NCI-H748 (cell line): ENCODE measurements around the gene CELSR1.

Experiments used
- DNase-seq: peaks from one replicate; lab custom pipeline; 2025; ENCODE audit not compliant: unreplicated experiment; lab: John Stamatoyannopoulos, UW

The CELSR1 gene

DNA sequence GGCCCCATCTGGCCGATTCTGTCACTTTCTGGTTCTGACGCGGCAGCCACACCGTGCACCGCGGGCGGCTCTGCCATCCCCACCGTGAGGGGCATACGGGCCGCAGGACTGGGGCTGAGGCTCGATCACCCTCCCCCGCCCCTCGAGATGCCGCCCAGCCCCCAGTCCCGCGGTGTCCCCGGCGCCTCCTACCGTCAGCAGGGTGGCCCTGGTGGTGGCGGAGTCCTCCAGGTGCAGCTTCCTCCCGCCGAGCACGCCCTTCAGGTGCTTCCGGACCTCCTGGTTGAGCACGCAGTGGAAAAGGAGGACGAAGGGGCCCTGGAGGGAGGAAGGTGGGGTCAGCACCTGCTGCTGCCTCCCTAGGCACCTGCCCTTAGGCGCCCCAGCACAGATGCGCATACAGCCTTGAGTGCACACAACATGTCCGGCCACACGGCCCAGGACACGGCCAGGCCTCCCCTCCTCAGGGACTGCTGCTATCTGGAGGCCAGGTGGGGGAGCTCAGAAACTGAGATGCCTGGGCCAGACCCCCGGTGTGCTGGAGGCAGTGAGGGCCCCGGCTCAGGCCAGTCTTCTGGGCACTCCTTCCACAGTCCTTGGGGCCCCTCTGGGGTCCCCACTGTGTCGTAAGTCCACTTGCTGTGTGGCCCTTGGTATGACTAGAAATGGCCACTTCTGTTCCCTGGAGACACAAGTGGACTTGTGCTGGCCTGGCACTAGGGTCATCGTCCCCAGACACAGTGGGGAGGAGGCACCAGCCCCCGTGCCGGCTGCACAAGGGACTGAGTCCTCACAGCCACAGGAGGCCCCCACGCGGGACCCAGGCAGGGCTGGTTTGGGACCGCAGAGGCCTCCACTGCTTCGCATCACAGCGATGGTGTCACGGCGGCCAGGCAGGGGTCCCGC lies 170.4 kb downstream of the CELSR1 start:
- DNase-seq = peak; percentile 20

GRCh38 chr22:46366327-46366731 lies 171.1 kb downstream of the CELSR1 start:
- no peak for DNase-seq

DNA sequence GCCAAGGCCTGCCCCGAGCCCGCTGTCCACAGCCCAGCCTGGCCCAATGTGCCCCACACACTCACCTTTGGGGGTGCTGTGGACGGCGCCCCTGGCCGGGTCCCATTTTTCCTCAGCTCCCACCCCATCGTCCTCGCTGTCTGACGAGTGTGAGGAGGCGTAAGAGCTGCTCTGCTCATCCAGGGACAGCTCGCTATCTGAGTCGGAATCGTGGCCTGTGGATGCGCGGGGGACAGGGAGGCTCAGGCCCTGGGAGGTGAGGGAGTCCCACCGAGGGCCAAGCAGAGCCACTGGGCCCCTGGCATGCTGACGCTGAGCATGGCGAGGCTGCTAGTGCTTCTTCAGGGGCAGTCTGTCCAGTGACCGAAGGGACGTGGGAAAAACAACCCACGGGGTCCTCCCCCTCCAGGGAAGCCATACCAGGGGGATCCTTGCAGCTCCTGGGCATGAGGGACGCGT lies 172.2 kb downstream of the CELSR1 start:
- DNase-seq = no peak

GRCh38 chr22:46364341-46365165 lies 172.9 kb downstream of the CELSR1 start:
- no peak for DNase-seq

DNA sequence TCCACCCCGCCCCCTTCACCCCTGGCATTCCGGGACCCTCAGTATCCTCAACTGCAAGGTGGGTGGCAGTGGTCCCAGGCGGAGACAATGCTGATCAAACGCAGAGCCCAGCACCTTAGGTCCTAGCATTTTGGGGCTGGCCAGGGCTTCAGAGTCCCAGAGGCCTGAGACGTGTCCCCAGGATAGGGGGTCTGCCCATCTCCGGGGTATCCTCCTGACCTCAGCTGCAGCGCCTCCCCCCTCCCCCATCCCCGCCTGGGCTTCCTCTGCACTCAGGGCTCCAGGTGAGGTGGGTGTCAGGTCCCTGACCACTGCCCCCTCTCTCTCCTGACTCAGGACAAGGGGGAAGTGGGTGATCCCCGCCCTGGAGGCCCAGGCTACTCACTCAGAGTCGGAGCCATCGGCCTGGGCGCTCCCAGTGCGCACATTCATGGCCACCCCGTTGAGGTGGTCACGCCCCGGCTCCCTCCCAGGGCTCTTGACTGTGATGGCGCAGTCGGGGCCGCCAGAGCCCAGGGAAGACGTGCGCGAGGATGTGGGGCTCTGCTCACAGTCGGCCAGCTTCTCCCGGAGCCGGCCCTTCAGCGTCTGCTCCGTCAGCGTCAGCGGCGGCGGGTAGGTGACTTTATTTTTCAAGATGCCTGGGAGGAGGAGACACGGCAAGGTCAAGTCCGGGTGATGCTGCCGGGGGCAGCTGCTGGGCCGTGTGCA lies 173.7 kb downstream of the CELSR1 start:
- DNase-seq = peak; percentile 16

- DNase-seq = no peak
These were observed 174.4 kb downstream of the CELSR1 start for GRCh38 chr22:46362934-46363515.

GRCh38 chr22:46362203-46362933 lies 175.1 kb downstream of the CELSR1 start:
- no peak for DNase-seq

- DNase-seq = no peak
These were observed 175.6 kb downstream of the CELSR1 start for GRCh38 chr22:46361826-46362202.

- DNase-seq = no peak
These were observed 176.5 kb downstream of the CELSR1 start for GRCh38 chr22:46360891-46361290.

- DNase-seq = no peak
These were observed 177.3 kb downstream of the CELSR1 start for GRCh38 chr22:46360097-46360496.

- no peak for DNase-seq
These were observed 178.1 kb downstream of the CELSR1 start for GRCh38 chr22:46359362-46359761.

DNA sequence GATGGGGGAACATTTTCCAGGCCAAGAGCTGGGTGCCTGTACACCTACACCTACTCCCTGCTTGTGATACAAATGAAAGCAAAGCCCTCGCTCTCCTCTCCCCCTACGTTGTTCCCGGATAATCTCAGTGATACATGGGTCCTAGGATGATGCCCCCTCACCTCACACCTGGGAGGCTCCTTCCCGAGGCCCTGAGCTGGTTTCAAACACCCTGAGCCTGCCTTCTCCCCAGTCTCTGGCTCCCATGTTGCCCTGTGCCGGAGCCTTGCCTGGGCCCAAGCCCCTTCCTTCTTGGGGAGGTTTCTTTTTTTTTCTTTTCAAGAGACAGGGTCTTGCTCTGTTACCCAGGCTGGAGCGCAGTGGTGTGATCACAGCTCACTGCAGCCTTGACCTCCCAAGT lies 178.7 kb downstream of the CELSR1 start:
- no peak for DNase-seq

DNA sequence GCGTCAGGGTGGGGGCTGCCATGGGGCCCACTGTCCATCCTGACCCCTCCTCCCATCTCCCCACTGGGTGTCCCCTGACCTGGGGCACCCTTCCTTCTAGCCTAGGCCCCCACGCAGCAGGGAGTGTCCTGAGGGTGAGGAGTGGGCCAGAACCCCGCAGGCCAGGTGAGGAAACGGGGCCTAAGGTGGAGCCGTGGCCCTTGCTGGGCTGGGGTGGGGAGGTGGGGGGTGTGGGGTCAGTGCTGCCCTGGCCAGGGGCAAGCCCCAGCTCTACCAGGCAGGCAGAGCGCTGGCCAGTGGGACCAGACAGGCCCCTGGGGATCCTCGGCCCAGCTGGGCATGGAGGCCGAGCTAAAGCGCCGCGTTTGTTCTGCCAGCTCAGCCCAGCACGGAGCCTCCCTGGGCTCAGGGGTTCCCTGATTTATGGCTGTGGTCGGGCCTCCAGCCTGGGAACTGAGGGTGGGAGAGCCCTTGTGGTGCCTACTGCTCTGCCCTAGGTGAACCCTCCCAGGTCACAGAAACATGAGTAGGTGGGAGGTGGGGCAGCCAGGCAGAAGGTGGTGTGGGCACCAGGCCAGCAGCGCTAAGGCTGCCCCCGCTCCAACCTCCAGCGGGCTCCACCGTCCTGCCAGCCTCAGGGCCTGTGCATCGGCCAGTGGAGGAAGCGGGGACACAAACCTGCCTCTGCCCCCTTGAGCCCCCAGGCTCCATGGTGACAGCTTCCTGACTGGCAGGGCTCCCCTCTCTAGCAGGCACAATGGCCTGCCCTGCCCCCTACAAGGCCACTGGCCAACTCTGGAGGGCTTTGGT lies 179.5 kb downstream of the CELSR1 start:
- no peak for DNase-seq

DNA sequence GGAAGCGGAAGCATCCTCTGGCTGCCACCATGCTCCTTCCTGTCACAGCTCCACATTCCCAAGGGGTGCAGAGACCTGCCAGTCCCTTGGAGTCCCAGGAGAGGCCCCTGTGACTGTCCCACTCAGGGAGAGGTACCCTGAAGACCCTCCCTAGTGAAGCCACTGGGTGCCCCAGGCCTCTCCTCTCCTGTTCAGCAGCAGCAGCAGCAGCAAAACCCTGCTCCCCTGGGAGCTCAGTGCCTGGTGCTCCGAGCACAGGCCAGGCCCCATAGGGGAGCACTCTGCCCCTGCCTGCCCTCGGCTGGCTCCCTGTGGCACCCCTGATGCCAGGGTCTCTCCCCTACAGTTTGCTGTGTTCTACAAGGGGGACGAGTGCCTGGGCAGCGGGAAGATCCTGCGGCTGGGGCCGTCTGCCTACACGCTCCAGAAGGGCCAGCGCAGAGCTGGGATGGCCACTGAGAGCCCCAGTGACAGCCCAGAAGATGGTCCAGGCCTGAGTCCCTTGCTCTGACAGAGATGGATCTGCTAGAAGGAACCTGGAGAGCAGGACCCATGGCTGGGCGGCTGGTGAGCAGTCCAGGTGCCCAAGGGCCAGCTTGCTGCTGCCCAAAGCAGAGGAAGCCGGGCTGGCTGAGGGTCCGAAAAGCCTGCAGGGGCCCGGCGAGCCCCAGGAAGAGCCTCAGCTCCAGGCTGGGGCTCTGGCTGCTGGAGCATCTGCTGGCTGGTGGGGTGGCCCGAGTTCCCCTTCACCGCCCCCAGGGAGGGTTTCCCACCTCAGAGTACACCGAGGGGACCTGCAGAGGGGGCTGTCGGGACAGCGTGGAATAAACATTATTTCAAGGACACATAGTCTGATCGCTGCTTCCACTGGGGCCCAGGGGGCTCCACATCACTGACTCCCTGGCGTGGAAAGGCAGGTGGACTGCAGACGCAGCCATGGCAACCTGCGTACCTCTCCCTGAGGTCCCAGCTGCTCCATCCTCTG lies 180.6 kb downstream of the CELSR1 start:
- no peak for DNase-seq

- DNase-seq = no peak
These were observed 181.4 kb downstream of the CELSR1 start for GRCh38 chr22:46355996-46356471.

- DNase-seq = peak; percentile 45
These were observed 181.9 kb downstream of the CELSR1 start for GRCh38 chr22:46355369-46355995.

- DNase-seq = no peak
These were observed 182.5 kb downstream of the CELSR1 start for GRCh38 chr22:46354993-46355305.
